GM10266 (cell line): ENCODE data around the gene BHLHE41.

Source experiments
- DNase-seq: peaks from one replicate; pipeline ENCODE4 v3.0.0; 2012; ENCODE audit errors: extremely low spot score
- TF ChIP-seq, protein P1 (sequence below): IDR thresholded peaks from 2 replicates; pipeline ENCODE4 v1.5.1; 2012; ENCODE audit warnings: mild to moderate bottlenecking, low read depth; ENCODE audit not compliant: control insufficient read depth, insufficient read depth; ENCODE audit errors: missing control alignments

The BHLHE41 gene

DNA sequence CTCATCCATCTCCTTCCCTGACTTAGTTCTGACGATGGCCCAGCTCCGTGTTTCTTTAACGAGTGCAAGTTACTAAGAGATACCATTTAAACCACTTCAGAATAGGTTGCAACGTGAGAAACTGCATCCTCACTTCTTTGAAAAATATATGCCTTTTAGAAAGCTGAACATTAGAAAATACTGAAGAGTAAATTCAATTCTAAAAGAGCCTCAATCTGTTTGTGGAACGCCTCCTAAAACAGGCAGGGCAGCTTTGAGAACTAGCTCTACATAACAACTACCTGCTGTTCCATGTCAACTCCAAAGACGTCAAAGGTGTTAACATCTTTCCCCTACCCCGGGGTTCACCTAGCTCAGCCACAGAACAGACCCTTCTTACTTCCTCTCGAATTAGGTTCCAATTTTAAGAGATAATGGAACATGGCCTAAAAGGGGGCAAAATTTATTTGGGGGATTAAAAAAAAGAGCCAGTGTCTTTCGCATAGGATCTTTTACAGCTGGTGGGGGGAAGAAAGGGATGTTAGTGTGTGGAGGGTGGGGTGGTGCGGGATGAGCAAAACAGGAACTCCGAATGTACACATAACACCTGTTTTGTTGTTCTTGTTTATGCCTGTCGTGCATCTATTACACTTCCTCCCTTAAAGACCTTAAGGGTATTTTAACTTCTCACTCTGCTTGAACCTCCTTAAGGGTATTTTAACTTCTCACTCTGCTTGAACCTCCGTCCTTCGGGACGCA is 3.3 kb downstream of the BHLHE41 start:
- DNase-seq = no peak
- TF ChIP-seq, protein P1, sequence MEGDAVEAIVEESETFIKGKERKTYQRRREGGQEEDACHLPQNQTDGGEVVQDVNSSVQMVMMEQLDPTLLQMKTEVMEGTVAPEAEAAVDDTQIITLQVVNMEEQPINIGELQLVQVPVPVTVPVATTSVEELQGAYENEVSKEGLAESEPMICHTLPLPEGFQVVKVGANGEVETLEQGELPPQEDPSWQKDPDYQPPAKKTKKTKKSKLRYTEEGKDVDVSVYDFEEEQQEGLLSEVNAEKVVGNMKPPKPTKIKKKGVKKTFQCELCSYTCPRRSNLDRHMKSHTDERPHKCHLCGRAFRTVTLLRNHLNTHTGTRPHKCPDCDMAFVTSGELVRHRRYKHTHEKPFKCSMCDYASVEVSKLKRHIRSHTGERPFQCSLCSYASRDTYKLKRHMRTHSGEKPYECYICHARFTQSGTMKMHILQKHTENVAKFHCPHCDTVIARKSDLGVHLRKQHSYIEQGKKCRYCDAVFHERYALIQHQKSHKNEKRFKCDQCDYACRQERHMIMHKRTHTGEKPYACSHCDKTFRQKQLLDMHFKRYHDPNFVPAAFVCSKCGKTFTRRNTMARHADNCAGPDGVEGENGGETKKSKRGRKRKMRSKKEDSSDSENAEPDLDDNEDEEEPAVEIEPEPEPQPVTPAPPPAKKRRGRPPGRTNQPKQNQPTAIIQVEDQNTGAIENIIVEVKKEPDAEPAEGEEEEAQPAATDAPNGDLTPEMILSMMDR = no peak

DNA sequence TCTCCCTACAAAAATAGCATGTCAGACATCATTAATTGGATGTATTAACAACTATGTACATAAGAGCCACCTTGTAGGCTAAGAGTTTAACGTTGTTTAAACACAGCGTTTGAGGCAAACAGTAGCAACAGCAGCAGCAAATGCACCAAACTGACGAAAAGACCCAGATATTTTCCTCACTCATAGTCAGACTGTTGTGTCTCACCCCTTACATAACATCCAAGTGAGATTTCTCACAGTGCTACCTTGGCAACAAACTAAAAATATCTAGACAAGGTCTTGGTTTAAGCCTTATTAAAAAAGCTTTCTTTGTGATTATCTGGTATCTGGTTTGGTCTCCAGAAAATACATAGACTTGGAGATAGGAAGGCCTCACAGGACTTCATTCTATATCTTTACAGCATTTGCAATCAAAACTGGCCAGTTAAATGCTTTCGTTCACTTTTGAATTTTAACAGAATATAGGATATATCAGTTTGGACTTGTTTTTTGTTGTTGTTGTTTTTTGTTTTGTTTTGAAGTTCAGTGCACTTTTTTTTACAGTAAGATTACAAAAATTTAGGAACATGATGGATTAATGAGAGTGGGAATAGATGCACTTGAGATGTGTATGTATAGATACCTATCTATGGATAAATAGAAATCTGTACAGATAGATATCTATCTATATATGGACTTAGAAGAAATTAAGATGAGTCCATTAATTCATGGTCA is 4.1 kb downstream of the BHLHE41 start:
- TF ChIP-seq, protein P1 = no peak
- no peak for DNase-seq

DNA sequence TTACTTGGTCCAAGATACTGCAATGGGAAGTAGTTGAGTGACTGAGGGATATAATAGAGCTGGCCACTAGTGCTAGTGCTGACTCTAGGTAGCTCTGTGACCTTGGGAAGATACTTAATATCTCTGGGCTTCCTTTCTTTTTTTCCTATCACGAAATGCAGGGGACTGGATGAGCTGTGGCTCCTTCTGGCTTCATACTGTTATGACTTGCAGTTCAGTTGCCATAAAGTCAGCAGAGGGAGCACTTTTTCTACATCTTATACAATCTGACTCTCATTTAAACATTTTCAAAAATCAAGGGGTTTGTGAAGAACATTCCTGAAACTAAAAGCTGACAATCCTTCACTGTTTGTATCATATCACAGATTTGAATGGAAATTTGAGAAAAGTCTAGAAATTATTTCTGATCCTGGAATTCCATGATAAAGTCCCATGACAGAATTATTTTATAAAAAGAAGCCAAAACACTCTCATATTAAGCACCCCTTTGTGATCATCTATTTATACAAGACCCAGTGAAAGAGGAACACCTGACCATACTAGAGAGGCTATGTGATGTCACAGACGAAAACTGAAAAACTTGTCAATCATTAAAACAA is 5.3 kb downstream of the BHLHE41 start:
- TF ChIP-seq, protein P1 = peak; percentile 54
- DNase-seq = peak; percentile 59

- TF ChIP-seq, protein P1 = no peak
- DNase-seq = no peak
Measured at GRCh38 chr12:26118308-26118707, 6.5 kb downstream of the BHLHE41 start.

DNA sequence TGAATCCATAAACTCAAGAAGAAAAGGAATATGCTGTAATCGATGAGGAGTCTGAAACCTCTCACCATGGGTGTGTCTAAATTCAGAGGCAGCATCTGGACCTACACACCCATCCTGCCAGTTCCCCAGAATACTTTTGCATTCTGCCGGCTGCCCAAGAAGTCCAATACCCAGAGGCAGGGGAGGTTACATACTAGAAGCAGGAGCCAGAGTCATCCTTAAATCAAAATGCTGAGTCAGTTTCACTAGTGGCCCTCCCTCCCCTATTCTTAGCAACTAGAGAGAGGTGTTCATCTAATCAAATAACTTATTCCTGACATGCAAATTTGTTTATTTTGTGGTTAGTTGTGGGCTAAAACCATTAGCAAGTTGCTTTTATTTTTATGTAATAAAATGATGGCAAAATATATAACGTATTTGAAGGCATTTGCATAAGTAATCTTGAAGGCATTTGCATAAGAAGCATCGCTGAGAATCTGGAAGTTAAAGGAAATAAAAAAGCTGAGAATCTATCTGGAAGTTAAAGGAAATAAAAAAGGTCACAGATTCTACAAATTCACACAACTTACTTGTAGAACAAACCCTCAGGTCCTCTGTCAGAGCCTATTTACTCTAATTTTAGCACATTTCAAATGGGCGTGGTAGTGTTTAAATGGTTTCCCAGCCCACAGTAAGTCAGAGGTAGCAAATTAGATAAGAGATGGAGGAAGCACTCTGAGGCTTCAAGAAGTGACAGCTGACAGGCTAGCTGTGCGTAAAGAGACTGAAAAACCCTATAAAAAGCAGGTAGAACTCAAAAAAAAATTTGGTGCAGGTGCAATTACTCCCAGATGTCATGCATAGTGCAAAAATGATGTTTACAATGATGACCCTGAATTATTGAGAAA is 7.8 kb downstream of the BHLHE41 start:
- TF ChIP-seq, protein P1 = no peak
- no peak for DNase-seq

- TF ChIP-seq, protein P1 = no peak
- DNase-seq = no peak
Measured at GRCh38 chr12:26114720-26115401, 10.0 kb downstream of the BHLHE41 start.
